Stimulated activated CD8-positive, alpha-beta memory T cell treated with anti-CD3 and anti-CD28 coated beads, Interleukin-7, amount 100 ng/mL, for 24 hours (primary cell): ENCODE results near the gene RTP3.

Source experiments
- DNase-seq: peaks from one replicate; pipeline ENCODE4 v3.0.0-alpha.2; 2020; ENCODE audit warnings: low read depth

Gene RTP3

DNA sequence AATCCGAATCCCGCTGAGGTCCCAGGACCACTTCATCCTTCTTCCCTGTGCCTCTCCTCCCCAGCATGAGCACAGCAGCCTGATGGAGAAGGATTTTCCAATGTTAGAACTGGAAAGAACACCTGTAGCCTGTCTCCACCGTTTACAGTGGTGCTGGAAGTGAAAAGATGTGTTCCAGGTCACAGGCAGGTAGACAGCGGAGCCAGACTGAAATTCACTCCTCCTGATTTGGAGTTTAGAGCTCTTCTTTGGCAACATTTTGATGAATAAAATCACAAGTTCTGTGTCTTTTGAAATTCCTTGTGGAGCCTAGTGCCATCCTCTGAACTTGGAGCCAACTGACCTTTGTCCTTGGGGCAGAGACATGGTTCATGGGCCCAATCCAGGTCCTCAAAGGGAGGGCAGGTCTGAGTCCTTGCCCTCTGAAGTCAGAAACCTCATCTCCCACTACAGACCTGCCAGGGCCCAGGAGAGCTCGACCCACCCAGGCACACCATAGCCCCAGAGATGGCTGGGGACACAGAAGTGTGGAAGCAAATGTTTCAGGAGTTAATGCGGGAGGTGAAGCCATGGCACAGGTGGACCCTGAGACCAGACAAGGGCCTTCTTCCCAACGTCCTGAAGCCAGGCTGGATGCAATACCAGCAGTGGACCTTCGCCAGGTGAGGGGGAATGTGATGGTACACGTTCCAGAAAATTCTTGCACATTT, at the start of gene RTP3:
TSS of gene RTP3 (plus strand) at position 421 of the 710 bp plus-strand sequence. CDS start at position 508, 87 bp downstream.
- no peak for DNase-seq

GRCh38 chr3:46448721-46449120, 49.1 kb upstream of the RTP3 start:
- DNase-seq = no peak

DNA sequence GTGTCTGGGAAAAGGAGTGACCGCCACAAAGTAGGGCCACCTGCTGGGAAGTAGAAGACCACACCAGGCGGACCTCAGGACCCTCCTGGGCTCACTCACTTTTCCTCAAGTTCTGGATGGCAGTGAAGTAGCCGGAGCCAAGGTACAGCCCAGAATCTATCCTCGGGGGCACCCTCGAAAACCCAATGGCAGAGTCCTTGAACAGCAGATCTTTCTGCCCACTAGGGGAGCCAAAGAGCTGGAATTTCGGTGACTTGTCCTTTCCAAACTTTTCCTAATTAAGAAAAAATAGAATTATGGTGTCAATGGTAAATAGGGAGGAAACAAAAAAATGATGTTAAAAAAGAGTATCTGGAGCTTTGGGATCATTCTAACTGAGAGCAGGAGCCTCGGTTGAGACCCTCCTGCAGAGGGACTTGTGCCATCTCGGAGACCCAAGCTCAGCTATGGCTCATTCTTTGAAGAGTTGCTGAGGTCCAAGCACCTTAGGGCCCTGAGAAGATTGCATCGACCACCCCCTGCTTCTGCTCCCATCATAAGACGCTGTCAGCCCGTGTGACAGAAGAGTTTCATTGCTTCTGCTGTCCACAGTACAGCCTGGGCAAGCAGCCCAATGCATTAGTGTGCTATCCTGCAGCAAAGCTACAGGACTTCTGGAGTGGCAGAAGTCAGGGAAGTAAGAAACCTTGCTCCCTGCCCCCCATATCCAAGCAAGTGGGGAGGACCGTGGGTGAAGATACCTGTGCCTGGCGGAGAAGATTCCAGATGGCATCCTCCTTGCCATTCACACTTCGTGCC, 47.8 kb upstream of the RTP3 start:
- no peak for DNase-seq

DNA sequence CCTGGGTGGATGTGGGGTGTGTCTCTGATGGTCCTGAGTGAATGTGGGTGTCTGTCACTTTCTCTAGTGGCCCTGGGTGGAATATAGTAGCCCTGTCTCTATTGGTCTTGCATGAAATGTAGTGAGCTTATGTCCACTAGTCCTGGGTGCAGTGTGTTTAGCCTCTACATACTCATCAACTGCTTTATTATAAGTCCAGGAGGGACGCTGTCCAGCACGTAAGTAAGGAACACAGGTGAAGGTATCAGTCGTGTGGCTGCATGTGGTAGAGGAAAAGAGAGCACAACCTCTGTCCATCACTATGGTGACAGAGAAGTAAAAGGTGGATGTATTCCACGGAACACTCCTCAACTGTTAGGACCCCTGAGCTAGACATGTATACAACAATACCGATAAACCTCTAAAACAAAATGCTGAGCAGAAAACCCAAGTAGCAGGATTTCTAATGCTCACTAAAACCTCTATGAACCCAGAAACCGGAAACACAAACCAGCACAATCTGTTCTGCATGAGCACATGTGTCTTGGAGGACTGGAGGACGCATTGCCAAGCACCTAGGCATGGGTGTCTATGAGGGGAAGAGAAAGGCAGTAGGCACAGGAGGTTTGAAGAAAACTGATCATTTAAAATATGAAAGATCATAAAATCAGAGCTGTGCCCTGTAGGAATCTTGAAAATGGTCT, 44.1 kb upstream of the RTP3 start:
- DNase-seq = no peak

- no peak for DNase-seq
These were observed 43.6 kb upstream of the RTP3 start for GRCh38 chr3:46454209-46454595.

- DNase-seq = no peak
These were observed 43.2 kb upstream of the RTP3 start for GRCh38 chr3:46454606-46455005.

DNA sequence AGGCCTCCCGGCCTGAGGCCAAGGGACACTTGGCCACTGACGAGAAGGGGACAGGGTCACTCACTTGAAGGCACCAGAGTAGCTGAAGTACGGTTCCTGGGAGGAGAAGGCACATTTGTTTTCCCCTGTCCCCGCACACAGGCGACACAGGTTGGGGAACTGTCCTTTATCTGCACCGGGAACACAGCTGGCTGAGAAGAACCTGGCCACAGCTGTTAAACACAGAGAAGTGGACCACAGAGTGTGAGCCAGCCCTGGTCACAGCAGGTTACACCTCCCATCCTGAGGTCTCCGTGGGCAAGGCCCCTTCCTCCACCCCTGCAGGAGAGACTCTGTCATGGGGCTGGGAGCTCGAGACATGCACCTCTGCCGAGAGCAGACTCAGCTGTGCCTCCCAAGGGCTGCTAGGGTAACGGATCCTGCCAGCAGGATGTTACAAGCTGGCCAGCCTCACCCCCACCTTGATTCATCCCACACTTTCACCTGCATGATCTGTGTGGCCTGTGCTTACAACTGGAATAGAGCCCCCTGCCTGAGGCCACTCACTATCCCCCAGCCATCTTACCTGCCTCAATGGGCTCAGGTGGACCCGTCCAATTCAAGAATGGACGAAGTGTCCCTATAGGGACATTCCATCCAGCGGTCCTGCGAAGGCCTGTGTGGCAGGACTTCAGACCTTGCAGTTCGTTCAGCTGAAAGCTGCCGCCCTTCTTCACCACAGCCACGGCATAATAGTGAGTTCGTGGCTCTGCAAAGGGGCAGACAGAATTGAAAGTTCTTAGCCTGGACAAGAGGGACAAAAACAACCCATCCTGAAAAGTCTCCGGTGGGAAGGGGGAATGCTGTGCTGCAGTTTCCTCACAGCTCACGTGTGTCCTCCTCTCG, 42.3 kb upstream of the RTP3 start:
- DNase-seq = no peak

DNA sequence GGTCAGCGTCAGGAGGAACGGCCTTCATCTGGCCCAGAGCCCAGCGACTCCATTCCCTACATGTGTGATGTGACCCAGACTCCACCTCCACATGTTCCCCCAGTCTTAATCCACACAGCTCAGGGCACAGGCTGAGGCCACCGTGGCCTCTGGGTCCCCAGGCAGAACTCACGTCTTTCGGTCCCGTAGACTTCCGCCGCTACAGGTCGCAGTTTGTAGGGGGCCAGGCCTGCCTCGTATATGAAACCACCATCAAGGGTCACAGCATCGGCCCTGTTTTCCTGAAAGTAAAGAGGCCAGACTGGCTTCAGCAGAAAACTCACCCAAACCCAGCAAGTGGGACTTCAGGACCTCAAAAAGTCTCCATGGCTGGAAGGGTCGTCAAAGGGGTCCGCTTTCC, 41.7 kb upstream of the RTP3 start:
- DNase-seq = no peak

DNA sequence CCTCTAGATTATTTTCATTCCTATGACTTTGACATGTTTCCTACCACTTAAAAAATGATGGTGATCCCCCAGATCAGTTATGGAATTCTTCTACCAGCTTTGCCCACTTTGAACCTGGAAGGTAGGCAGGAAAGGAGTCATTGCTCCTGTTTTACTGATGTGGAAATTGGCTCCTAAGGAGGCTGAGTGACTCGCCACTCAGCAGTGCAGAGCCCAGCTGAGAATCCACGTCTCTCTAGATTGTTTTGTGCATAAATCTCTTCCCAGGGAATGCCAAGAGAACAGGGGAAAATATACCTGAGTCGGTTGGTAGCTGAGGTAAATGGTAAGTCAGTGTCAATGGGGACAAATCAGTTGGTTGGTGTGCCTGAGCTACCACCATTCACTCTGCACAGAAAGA, 37.7 kb upstream of the RTP3 start:
- no peak for DNase-seq

DNA sequence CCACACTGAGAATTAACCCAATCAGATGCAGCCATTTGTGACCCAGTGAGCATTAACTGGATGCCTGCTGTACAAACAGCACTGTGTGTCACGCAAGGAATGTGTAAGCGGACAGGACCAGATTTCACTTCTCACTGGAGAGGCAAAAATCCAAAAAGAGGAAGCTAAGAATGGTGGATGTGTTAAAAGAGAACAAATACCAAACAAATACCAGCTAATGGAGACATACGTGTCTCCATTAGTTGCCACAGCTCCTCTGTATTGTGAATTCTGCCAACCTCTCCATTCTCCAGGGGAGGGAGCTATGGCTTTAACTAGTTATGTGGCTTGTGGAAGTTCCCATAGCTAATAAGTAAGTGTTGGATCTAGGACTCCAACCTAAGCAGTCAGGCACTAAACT, 35.7 kb upstream of the RTP3 start:
- DNase-seq = no peak

GRCh38 chr3:46462511-46462910, 35.3 kb upstream of the RTP3 start:
- DNase-seq = no peak

- DNase-seq = no peak
These were observed 34.5 kb upstream of the RTP3 start for GRCh38 chr3:46463120-46463867.

DNA sequence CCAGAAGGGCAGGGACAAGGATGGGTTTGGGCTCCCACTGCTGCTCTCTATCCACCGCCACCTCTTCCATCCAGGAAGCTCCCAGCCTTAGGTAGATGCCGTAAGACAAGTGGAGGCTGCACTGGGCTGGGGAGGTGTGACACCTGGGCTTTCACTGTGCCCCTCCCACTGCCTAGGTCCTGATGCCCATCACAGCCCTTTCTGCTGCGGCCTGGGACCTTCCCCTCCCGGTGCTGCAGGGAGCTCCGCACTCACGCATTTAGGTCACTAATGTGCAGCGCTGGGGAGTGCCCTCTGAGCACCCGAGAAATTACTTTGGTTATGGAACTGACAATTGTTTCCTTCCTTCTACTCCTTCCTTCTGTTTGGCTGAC, 33.9 kb upstream of the RTP3 start:
- no peak for DNase-seq

DNA sequence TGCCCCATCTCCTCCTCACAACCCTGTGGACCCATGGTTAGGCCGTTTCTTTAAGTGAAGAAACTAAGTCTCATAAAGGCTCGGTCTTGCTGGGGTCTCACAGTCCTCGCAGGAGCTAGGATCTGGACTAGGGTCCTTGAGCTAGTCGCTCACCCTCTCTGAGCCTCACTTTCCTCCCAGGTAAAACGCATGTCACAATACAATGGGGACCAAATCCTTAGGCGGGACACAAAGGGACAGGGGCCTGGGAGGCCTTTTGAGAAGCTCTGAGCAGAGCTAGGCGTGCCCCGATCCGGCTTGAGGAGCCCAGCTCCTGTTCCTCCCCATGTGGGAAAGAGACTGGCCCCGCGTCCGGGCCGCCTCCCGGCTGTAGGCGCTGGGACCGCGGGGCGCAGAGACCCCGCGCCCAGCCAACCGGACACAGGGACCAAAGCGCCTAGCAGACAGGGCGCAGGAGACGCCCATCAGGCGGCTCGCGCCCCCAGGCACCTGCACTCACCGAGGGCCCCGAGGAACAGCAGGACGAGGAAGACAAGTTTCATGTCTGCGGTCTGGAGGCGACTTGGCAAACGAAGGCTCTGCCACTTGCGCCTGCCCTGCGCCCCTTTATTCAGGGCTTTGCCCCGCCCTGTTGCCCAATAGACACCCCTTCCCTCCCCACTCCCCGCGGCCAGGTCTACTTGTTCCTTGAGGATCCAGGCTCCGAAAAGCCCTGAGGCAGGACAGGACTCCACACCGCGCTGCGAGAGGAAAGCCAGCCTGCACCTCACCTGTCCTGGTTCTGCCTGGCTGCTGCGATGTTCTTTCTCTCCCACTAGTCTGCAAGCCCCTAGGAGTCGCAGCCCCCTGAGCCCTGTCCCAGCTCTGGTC, 33.2 kb upstream of the RTP3 start, which contains the start of gene LTF:
TSS of gene LTF (minus strand) at position 580 of the 870 bp plus-strand sequence. CDS start at position 542, 38 bp downstream.
- DNase-seq = no peak

GRCh38 chr3:46465196-46465520, 32.6 kb upstream of the RTP3 start:
- DNase-seq = no peak

- DNase-seq = no peak
These were observed 31.5 kb upstream of the RTP3 start for GRCh38 chr3:46466273-46466672.

GRCh38 chr3:46466871-46467403, 30.8 kb upstream of the RTP3 start:
- no peak for DNase-seq

DNA sequence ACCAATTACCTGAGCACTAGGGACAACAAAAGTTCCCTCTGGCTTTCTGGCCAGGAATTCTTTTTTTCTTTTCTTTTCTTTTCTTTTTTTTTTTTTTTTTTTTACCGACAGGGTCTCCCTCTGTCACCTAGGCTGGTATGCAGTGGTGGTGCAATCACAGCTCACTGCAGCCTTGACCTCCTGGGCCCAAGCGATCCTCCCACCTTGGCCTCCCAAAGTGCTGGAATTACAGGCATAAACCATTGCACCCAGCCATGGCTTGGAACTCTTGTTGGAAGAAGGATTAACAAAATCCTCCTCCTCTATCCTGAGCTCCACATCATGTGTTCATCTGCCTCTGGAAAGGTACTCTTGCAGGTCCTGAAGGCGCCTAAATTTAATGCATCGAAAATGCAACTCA, 30.2 kb upstream of the RTP3 start:
- DNase-seq = no peak

DNA sequence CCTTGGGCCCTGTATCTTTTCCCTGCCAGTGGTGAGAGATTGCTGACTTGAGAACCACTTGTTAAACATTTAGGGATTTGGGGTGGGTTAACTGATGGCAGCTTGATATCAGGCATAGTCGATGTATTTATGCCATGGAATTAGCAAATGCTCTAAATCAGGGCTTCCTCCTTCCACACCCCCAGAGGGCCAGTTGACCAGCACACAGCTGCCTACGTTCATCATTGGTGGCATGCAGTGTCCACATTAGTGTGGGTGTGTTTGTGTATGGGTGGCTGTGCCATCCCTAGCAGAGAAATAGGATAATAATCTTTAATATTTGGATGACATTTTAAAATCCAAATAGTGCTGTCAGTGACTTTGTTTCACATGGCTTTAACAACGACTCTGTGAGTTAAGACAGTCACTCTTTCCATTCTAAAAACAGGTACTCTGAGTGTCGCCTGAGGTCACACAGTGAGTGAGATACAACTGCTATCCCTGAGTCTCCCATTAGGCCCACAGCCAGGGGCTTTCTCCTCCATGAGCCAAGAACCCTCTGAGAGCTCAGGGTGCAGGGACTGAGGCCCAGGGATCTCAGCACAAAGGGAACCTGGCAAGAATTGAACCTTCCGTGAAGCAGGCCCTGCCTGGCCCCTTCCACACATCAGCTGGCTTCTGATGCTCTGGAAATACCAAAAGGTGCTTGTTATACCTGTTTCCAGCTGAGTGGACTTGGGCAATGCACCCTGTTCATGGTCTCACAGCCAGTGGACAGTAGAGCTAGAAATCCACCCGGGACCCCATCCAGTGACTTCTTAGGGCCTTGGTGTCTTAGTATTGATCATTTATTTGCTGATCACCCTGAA, 28.8 kb upstream of the RTP3 start:
- DNase-seq = no peak
